Measurements from ENCODE around the gene HIBADH.
"Not testable (repeated sequence)": the region's sequence is repeated elsewhere in the genome, so short reads cannot be mapped to it uniquely, and the experiment has no call there.

The HIBADH gene

DNA sequence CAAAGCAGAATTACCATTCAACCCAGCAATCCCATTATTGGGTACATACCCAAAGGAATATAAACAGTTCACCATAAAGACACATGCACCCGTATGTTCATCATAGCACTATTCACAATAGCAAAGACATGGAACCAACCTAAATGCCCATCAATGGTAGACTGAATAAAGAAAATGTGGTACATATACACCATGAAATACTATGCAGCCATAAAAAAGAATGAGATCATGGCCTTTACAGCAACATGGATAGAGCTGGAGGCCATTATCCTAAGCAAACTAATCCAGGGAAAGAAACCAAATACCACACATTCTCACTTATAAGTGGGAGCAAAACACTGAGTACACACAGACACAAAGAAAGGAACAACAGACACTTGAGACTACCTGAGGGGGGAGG is 23.6 kb downstream of the HIBADH start:
- not testable (repeated sequence) for DNase-seq (ENCODE audit: low read depth in 4 of 4, low spot score in 1 of 4)

DNA sequence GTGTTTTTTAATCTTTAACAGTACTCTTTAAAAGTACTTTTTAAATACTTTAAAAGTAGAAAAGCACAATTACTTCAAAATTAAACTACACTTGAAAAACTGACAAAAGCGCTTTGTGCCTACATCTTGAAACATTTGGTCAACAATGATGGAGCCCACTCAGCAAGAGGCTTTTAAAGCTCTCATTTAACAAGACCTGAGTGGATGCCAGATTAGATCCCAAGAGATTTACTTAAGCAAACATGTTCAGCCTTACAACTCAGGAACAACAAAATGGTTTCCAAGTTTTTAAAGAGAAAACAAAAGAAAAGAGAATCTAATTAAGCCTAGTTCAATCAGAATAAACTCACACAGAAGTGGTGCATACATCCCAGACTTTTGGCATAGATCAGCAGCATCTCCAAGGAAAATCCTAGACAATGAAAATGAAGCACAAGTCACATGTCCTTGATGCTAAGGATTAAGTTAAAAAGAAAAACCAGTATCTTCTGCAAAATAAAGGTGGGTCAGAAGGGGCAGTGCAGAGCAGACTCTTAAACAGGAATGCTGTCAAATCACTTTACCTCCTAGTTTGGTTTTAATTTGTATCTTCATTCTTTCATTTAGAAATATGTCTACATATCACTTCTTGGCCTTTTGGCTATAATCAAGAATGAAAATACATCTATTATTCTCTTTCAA is 26.2 kb downstream of the HIBADH start:
- no peak for DNase-seq (ENCODE audit: low read depth in 4 of 4, low spot score in 1 of 4)

DNA sequence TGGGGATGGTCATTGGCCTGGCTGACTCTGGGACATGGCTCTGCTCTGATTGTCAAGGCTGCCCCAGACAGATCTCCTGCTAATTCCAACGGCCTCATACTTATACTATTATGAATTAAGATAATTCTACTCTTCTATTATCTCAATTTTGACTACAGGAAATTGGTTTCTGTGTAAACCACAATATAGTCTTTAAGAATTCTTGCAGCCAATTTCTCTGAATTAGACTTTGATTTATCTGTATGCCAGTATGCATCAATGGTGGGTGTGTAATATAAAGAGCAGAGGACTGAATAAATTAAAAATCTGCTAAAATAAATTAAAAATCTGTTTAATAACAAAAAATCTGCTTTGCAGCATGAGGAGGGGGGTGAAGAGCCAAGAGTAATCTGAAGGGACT is 27.0 kb downstream of the HIBADH start:
- no peak for DNase-seq (ENCODE audit: low read depth in 4 of 4, low spot score in 1 of 4)

DNA sequence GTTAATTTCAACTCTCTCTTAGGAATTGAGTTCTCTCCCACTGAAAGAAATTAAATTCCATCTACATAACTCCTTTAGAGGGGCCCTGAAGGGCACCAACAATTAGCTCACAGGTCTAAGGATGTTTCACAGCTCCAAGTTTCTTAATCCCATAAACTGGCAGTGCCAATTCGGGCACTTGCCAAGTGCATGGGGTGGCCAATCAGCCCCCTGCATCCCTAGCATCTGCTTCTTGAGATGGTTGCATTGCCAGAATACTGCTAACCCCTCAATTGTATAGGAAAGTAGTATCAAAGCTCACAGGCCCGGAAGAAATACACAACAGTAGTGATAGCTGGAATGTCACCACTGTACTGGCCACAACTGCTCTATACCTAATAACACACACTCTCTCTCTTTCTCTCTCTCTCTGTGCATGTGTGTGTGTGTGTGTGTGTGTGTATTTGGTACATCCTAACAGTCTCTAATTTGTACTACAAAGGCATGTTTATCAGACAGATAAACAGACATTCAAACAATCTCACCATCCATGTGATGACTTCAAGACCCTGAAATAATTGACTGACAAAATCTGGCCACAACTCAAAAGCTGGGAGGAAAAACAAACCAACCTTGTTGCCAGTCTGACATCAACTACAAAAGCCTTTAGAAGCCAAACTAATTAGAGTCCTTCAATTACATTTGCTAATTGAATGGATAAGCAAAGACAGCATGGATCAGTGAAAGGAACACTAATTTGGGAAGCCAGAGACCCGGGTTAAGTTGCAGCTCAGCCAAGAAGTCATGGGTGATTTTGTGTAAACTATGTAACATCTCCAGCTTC is 27.8 kb downstream of the HIBADH start:
- DNase-seq (ENCODE audit: low read depth in 4 of 4, low spot score in 1 of 4): no peak

DNA sequence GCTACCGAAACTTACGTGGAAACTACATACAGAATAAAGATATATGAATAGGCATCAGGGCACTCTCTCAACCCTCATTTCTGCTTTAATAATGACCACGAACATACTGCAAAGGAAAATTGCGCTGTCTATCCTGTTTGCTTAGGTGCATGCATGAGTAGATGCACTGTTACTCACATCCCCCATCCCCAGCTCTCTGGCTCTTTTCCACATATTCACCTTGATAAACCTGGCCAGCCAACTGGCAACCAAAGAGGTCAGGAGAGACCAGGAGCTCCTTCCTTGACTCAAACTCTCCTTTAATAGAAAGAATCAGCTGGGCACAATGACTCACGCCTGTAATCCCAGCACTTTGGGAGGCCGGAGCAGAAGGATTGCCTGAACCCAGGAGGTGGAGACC is 29.6 kb downstream of the HIBADH start:
- no peak for DNase-seq (ENCODE audit: low read depth in 4 of 4, low spot score in 1 of 4)

DNA sequence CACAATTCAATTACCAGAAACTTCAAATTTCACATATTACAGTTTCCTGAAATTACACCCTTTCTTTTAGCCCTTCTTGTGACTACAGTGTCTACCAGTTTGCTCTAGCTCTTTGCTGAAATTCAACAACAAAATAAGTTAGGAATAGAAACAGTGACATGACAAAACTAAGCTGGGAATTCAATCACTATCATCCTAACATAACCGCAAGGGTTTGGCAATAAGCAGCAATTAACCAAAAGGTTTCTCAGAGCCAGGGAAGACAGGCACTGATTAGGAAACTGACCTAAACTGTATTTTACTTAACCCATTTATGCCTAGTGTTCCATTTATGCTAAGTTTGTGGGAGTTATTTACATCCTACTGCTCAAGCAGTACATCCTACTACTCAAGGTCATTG is 31.3 kb downstream of the HIBADH start:
- no peak for DNase-seq (ENCODE audit: low read depth in 4 of 4, low spot score in 1 of 4)

DNA sequence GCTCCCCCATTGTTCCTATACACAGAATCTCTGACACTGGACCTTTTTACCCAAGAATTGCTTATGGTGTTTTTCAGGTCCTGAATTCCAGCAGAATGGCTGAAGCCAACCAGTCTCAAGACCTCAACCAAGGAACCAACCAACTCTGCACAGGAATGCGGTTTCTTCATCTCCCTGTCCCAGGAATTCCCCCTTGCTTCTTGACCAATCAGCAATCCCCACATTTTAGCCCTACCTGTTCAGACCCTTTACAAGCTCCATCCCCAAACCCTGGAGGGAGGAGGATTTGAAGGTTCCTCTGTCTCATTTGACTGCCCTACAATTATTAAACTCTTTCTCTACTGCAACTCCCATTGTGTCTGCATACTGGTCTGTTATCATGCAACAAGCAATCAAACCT is 35.5 kb downstream of the HIBADH start:
- no peak for DNase-seq (ENCODE audit: low read depth in 4 of 4, low spot score in 1 of 4)

DNA sequence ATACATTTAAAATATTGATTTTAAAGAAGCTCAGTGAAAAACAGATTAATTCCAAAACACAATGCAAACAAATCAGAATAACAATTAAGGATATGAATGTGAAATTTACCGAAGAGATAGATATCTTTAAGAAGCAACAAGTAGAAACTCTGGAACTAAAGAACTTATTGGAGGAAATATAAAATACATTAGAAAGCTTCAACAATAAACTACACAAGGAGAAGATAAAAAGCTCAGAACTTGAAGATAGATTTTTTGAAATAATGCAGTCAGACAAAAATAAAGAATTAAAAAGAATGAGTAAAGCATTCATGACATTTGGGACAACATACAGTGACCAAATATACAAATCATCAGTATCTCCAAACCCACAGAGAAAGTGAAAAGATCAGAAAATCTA is 43.2 kb downstream of the HIBADH start:
- no peak for DNase-seq (ENCODE audit: low read depth in 4 of 4, low spot score in 1 of 4)

DNA sequence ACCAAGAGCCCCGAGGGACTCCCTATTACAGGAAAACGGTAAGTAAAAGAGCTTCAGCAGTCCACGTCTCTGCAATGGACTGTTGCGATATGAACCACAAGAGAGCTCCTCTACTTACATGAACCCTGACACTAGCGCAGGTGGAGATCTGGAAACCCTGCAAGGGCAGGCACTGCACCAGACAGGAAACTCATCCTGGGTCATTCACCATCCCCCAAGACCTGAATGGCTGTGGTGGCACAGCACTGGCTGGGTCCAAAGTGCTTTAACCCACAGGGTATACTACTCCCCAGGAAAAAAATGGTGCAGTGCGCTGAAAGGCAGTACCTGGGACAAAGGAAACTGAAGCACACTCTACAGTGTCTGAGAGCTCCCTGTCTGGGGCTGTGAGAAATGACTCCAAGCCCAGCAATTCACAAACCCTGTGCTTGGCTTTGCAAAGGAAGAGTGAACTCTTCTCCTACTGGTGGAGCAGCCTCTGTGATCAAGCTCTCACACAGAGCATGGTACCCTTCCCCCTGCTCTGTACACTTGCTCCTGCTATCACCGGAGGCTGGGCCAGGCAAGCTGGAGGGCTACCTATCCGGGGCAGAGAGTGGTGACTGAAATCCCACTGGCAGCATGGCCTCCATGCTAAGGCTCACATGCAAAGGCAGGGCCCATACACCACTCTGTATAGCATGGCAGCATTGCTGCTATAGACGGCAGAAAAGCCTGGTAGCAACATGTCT is 44.9 kb downstream of the HIBADH start:
- no peak for DNase-seq (ENCODE audit: low read depth in 4 of 4, low spot score in 1 of 4)

DNA sequence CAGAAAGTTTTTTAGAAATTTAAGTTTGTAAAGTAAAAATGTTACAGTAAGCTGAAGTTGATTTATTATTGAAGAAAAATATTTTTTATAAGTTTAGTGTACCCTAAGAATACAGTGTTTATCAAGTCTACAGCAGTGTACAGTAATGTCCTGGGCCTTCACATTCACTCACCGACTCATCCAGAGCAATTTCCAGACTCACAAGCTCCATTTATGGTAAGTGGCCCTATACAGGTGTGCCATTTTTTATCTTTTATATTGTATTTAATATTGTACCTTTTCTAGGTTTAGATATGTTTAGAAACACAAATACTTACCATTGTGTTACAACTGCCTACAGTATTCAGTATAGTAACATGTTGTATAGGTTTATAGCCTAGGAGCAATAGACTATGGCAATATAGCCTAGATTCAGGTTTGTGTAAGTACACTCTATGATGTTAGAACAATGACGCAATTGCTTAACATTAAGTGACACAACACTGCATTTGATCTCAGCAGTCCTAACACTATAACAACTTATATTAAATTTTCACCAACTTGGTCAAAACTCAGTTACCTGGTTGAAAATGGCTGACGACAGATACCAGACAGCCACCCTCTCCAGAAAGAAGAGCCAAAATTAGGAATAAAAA is 45.7 kb downstream of the HIBADH start:
- no peak for DNase-seq (ENCODE audit: low read depth in 4 of 4, low spot score in 1 of 4)

DNA sequence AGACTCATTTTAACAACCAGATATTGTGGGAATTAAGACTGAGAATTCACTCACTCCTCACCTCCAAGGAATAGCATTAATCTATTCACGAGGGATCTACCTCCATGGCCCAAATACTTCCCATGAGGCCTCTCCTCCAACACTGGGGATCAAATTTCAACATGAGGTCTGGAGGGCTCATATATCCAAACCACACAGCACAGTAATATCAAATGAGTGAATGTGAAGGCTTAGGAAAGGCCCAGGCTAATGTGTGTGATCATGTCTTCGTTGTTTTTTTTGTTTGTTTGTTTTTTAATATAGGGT is 46.5 kb downstream of the HIBADH start:
- DNase-seq (ENCODE audit: low read depth in 4 of 4, low spot score in 1 of 4): no peak

DNA sequence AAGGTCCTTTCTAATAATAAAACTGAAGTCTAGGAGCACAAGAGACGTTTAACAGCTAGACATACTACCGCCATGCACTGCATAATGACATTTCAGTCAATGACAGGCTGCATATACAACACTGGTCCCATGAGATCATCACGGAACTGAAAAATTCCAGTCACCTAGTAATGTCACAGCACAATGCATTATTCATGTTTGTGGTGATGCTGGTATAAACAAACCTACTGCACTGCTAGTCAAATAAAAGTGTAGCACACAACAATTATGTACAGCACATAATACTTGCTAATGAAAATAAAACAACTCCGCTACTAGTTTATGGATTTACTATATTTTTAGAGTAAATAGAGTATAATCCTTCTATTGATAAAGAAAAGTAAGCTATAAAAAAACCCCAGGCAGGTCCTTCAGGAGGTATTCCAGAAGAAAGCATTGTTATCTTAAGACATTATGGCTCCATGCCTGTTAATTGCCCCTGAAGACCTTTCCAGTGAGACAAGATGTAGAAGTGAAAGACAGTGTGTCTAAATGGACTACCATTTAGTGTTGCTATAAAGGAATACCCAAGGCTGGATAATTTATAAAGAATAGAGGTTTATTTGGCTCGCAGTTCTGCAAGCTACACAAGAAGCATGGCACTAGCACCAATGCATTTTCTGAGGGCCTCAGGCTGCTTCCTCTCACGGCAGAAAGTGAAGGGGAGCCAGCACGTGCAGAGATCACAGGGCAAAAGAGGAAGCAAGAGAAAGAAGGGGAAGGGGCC is 47.1 kb downstream of the HIBADH start:
- no peak for DNase-seq (ENCODE audit: low read depth in 4 of 4, low spot score in 1 of 4)

DNA sequence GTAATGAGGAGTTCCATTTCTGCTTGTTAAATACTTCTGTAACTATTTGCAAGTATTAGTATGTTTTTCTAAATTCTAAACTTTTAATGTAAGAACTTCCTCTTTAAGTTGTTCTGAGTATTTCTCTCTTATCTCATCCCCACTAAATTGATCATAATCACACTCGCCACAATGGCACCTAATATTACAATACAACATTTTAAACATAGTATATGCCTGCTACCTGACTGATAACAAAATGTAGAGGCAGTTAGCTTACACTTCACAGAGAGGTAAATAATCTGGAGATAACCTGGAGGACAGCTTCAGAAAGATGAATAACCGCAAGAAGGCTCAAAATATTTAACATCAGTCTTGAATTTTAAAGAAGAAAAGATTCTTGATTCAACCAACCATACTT is 48.6 kb downstream of the HIBADH start:
- no peak for DNase-seq (ENCODE audit: low read depth in 4 of 4, low spot score in 1 of 4)

DNA sequence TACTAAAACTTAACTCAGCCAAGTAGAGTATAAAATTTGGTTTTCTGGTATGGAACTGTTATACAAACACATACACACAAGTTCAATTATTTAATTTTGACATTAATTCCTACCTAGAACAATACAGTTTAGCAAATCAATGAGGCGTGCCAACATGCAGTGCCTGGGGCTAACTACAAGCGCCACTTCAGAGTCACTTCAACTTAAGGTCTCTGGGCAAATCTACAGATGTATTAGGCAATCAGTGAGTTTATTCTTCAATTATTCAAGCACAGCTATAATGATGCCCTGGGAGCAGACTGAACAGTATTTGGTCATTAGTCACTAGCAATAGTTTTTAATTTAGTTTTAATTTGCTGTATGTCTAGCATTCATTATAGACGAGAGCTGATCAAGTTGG is 51.6 kb downstream of the HIBADH start:
- no peak for DNase-seq (ENCODE audit: low read depth in 4 of 4, low spot score in 1 of 4)

DNA sequence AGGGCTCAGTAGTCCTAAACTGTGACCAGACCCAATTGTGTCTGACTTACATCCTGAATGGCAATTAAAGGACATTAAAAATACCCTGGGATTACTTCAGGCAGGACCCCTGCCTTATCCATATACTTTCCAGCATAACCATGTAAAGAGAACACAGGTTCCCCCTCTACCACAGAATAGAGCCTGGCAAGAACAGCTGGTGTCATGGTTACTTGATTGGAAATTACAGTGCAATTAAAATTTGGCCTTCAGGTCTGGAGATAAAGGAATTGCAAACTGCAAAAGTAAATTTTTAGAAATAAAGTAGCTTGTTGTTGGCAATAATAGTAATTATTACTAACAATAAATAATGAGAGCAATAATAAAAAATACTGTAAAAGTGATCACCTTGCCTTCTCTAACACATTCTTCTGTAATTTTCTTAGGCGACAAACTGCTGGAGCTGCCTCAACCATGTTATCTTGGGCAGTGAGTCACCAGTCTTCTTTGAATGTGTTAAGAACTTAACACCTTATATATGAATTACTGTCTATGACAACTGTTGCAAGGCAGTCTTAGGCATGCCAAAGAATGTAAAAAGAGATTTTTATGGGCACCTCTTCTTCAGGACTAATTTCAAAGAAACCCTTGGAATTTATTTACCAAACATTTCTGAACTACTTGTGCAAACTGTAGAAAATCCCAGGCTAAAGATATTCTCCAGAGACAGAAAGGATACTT is 53.7 kb downstream of the HIBADH start:
- no peak for DNase-seq (ENCODE audit: low read depth in 4 of 4, low spot score in 1 of 4)

DNA sequence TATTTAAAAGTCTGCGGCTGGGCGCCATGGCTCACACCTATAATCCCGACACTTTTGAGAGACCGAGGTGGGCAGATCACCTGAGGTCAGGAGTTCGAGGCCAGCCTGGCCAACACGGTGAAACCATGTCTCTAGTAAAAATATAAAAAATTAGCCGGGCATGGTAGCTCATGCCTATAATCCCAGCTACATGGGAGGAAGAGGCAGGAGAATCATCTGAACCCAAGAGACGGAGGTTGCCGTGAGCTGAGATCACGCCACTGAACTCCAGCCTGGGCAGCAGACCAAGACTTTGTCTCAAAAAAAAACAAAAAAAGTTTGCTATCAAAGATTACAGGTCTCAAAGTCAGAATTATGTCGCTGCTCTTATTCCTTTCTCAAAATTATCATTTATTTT is 55.5 kb downstream of the HIBADH start:
- DNase-seq (ENCODE audit: low read depth in 4 of 4, low spot score in 1 of 4): no peak

DNA sequence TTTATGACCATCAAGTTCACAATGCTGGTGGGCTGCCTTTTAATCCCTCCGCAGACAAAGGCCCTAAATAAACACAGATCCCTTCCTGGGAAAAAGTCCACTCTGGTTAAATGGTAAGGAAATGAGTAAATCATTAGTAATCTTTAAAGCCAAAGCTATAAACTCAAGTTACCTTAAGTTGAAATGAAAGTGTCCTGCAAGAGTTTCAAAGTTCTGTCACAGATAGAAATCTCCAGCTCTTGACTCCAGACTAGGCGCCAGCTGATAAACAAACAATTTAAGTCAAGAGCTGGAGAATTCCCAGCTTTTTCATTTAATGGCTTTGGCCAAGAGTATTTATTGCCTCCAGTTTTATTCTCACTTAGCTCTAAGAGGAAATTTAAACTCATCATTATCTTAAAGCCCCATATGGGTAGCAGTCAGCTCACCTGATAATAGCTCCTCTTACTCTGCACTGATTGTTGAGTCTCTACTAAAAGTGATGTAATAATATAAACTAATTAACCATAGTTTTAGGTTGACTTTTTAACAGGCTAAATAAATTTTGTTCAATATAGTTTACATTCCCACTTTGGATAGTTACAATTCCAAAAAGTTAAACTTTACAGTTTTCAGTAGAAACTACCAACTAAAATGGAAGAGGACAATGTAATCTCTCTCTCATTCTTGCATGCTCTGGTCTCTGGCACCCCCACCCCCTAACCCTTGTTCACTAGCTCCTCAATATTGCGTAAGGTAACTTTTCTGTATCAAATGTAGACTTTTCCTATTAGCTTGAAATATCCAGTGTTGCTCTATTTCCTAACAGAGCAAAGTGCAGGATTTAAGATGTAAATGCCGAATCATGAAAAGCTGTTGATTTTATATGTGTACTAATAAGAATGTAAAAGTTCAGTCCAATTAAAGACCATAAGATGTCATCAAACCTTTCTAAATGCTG is 56.1 kb downstream of the HIBADH start:
- DNase-seq (ENCODE audit: low read depth in 4 of 4, low spot score in 1 of 4): no peak

DNA sequence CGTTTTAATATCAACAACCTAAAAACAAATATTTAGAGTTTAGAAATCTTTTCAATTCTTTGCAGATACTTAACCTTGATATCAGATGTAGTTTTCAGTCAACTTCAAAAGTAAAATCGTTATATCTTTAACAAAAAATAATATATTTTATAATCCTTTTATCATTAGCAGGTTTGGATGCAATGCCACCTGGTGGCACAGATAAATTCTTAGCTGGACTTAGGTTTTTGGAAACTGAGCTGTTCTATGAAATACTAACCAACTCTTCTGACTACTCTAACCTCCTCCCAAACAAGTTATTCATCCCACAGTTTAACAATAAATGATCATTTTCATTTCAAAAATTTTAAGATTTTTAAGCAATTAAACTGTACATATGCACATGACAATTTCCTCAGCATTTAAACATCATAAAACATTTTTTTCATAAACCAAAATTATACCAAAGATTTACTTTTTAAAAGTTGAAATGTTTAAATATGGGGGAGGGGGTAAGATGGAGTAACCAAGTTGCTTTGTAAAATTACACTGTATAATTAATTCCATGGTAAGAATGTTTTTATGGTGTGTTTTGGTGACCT is 56.9 kb downstream of the HIBADH start:
- no peak for DNase-seq (ENCODE audit: low read depth in 4 of 4, low spot score in 1 of 4)

DNA sequence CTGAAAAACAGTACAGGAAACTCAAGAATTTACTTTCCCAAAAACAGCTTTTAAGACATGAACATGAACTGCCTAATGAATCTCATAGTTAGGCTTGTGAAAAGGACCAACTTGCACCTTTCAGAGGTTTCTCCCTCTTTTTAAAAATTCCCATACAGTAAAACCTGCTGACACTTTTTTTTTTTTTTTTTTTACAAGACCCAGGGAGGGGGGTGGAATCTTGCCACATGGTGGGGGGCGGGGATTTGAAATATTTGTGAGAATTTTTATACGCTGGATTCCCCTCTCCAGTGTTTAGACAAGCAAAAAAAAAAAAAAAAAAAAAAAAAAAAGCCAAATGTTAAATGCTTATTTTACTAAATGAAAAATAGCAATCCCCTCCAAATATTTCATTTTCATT is 57.4 kb downstream of the HIBADH start:
- DNase-seq (ENCODE audit: low read depth in 4 of 4, low spot score in 1 of 4): no peak

Measured in stimulated activated CD4-positive, alpha-beta T cell treated with anti-CD3 and anti-CD28 coated beads, Interleukin-1b, Interleukin-23, amount 100 ng/mL, for 24 hours (primary cell).